ENCODE measurements around the gene SYK.
A peak's percentile ranks its signal among the peaks of the same experiment; 100 is the strongest.
"Not testable (repeated sequence)": the region's sequence is repeated elsewhere in the genome, so short reads cannot be mapped to it uniquely, and the experiment has no call there.

The SYK gene

DNA sequence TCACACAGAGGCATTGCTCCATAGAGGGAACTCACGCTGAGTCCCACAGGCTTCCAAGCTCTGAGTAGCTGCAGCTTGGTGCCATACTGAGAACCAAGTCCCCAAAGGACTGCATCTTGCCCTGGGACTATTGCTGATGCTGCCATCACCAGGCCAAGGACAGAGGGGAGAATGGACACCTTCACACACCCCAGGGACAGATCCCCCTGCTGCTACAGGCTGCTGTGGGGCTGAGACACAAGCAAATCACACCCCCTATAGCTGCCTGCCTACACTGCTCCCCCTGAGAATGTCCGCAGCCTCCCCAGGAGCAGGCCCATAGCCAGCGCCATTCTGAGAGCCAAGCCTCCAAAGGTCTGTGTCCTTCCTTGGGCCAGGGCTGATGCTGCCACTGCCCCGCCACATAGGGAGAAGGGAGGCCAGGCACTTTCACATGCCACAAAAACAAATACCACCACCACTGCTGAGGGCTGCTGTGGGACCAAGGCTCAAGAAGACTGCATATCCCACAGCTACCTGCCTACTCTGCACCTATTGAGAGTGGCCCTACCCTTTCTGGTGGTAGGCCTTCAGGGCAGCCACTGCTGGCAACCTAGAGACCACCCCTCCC, 81.5 kb downstream of the SYK start:
- no peak for DNase-seq

DNA sequence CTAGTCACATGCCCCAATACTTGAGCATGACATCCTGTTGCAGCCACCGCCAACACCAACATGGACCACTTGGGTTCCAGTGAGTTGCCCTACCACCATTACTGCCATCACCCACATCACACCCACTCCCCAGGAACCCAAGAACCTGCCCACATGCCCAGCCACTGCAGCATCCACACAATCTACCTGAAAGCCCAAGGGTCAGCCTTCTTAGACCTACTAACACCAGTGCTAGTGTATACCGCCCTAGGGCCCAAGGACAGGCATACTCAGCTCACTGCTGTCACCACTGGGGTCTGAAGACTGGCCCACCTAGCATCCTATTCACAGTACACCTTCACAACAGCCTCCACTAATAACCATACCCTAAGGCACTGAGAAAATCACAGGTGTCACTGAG, 82.0 kb downstream of the SYK start:
- no peak for DNase-seq

DNA sequence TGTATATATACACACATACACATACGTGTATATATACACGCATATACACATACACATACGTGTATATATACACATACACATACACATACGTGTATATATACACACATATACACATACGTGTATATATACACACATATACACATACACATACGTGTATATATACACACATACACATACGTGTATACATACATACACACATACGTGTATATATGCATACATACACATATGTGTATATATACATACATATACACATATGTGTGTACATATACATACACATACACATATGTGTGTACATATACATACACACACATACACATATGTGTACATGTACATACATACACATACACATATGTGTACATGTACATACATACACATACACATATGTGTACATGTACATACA, 82.6 kb downstream of the SYK start:
- no peak for DNase-seq

DNA sequence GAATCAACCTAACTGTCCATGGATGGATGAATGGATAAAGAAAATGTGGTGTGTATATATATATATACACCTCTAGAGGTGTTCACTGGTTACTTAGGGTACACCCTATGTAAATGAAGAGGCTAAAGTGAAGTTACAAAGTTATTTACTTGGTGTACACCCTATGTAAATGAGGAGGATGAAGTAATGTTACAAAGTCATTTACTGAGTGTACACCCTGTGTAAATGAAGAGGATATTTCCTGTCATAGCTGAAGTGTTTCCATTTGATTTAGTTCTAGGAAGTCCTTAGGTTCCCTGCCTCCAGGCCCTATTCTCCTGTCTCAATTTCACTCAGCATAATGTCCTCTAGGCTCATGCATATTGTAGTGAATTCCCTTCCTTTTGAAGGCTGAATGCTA, 85.2 kb downstream of the SYK start:
- not testable (repeated sequence) for DNase-seq

DNA sequence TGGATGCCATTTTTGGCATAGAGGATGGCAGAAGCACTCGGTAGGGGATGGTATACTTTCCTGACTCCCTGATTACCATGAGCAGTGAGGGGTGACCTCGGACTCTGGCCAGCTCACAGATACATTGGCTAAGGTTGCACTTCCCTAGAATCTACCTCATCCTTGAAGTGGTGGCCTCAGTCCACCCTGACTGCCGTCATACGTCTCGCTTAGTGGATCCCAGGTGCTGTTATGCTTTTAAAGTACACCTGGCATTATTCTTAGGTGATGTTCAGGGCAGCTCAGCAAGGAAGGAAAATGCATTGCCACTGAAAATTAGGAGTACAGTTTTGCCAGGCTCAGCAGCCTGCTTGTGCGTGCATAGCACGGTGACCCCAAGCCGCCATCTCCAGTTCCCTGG, 87.3 kb downstream of the SYK start:
- DNase-seq: no peak

DNA sequence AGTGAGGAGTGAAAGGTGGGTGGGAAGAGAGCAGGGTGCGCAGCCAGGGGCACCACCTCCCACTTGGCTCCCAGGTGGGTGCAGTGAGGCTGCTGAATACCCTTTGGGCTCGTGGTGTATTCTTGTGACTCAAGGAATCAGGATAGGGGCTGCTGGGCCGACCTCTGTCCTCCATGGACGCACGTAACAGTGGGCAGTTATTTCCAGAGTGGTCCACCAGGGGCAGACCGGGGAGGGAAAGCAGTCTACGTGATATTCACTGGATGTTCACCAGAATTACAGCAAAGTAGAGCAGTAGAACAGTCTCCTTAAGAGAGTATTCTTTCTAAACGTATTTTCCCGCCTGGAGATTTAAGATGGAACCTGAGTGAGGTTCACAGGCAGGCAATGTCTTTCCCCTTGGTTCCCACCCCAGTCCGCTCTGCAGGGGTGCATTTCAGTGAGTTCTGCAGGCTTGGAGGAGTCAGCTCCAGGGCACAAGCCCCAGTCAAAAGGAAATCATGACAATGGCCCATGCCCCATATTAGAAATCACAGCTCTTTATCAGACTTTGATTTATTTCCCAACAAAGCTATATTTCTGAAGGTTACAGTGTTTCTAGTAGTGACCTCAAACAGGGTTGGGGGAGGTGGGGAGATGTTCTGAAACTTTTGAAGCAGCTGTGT, 88.7 kb downstream of the SYK start:
- no peak for DNase-seq

DNA sequence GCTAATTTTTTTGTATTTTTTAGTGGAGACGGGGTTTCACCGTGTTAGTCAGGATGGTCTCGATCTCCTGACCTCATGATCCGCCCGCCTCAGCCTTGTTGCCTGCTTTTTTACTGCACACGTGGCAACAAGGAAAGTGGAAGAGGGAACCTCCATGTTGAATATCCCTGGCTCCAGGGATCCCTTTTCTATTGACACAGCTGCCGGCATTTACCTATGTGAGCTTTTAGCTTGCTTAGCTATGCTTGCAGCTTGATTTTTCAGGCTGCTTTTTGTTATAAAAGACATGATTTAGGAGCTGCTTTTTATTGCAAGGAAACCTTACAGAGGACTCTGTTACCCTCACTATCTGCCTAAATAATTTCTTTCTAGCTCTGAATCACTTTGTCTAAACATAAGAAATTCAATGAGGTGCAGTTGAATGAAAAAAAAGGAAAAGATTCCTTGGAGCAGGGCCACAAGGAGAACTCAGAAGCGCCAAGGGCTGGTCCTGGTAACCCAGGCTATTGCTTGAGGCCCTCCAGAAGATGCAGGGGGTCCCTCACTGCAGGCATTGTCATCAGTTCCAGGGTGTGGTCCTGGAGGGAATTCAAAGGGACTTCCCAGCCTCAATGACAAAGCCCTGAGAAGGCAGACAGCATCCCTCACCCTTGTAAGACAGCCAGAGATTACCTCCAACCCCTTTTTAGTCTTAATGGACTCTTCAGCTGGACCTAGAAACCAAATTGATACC, 89.9 kb downstream of the SYK start:
- DNase-seq: no peak

DNA sequence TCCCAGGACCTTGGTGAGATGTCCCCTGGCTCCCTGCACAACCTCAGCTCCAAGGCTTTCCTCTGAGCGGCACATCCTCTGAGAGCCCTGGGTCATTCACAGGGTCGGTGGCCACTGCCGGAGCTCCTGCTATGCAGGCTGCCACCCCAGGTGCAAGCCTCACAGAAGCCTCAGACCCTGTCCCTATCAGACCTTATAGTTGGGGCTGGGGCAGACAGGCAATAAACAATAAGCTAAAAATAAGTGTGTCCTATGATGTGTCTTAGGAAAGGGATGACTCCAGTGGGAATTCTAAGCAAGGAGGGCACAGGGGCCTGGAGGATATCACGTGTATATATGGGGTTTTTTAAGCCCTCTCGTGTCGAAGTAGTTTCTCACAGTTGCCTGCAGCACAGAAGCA, 91.3 kb downstream of the SYK start:
- no peak for DNase-seq

DNA sequence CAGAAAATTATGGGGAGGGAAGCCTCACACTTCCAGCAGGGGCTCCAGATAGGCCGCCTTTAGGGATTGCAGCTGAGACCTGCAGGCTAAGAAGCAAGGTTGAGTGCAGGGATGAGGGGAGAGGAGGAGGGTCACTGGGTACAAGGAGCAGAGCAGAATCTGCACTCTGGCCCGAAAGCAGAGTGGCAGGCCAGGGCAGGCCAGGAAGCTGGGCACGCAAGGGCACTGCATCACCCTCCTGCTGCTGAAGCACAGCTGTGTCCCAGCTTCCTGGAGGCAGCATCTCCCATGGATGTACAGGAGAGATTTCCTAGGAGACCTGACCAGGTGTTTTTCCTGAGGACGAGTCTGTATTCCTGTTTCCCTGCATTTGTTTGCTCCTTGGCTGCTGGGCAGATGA, 92.1 kb downstream of the SYK start:
- no peak for DNase-seq

DNA sequence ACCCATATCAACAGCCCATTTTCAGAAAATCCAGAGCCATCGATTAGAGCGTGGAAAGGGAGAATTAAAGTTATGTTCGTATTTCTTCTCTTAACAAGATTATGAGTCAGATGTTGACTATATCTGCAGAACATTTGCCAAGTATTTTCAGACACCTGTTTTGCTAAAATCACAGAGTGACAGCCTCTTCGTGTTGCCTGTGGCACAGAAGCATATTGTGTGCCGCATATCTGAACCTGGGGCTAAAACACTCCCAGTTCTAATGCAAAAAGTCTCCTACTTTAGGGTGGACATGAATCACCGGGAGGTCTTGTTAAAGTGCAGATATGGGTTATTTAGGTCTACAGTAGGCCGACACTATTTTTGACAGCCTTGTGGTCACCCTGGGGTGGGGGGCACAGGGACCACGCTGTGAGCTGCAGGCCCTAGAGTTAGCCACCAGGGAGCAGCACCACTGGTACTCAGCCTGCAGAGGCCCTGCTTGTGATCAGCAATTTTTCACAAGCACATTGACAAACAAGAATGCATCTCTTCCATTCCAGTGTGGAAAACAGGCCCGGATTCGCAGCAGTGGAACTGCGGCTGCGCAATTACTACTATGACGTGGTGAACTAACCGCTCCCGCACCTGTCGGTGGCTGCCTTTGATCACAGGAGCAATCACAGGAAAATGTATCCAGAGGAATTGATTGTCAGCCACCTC, 93.5 kb downstream of the SYK start:
- DNase-seq: no peak

DNA sequence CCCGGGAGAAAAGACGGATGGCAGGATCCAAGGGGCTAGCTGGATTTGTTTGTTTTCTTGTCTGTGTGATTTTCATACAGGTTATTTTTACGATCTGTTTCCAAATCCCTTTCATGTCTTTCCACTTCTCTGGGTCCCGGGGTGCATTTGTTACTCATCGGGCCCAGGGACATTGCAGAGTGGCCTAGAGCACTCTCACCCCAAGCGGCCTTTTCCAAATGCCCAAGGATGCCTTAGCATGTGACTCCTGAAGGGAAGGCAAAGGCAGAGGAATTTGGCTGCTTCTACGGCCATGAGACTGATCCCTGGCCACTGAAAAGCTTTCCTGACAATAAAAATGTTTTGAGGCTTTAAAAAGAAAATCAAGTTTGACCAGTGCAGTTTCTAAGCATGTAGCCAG, 94.2 kb downstream of the SYK start:
- DNase-seq: no peak

DNA sequence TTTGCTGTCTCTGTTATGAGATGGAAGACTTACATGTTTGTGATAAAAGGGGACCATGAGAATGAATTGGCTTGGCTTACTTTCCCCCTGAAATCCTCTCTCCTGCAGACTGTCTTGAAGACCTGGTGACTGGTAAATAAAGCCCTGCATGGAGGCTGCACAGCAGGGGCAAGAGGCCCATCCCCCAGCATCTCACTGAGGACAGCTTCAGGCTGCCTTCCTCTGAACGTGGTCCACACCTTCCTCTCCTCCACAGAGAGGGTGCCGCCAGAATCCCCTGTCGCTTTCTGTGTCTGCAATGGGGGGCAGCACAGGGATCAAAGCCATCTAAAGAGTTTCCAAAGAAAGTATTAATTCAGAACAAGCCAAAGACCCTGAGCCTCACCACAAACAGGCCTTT, 94.6 kb downstream of the SYK start:
- DNase-seq: no peak

DNA sequence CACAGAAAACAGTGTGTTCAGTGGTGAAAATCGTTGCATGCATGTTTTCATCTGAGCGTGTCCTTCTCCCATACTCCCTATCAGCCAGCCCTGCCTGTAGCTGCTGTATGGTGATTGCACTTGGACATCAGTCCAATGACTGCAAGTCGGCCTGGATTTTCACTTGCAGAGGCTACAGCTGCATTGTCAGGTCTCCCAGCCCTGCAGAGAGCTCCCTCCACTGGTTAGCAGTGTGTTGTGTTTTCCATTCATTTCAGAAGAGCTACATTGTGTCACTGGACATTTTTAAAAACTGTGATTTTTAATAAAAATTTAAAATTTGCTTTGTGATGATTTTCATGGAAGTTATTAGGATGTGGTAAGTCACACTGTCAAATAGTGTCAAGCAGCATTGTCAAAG, 96.6 kb downstream of the SYK start:
- no peak for DNase-seq

DNA sequence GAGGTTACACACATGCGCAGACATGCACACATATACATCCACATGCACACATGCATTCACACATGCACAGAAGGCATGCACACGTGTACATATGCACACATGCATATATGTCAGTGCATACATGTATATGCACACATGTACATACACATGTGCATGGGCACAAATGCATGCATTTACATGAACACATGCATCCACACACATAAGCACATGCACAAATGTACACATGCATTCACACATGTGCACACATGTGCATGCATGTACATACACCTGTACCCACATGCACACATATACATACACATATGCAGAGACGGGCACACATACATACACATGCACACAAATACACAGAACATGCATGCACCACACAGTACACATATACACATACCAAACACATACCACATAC, 97.7 kb downstream of the SYK start:
- DNase-seq: no peak

DNA sequence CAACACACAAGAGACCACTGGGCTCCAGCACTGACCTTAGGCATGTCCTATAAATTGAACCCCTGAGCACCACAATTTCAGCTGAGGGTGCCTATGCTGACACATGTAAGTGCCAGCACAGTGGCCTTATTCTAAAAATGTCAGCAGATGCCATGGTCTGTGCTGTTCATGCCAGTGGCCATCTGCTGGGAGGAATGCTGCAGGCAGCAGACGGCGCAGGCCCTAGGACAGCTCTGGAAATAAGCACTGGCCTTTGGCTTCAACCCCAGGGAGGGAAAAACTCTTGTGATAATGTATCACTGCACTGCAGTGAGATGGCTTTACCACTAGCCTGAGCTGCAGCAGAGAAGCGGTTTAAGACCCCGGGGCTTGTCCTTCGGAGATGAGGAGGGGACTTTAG, 98.5 kb downstream of the SYK start:
- DNase-seq: no peak

DNA sequence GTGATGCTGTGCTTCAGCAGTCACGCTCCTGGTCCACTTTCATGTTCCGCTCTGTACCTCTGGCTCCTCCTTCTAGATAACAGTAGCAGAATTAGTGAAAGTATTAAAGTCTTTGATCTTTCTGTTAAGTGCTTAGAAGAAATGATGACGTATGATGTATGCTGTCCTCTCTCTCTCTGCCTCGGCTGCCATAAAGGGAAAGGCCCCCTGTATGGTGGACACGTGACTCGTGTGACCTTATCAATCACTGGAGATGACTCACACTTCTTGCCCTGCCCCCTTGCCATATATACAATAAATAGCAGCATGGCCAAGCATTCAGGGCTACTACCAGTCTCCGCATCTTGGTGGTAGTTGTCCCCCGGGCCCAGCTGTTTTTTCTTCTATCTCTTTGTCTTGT, 100.3 kb downstream of the SYK start:
- DNase-seq: no peak

DNA sequence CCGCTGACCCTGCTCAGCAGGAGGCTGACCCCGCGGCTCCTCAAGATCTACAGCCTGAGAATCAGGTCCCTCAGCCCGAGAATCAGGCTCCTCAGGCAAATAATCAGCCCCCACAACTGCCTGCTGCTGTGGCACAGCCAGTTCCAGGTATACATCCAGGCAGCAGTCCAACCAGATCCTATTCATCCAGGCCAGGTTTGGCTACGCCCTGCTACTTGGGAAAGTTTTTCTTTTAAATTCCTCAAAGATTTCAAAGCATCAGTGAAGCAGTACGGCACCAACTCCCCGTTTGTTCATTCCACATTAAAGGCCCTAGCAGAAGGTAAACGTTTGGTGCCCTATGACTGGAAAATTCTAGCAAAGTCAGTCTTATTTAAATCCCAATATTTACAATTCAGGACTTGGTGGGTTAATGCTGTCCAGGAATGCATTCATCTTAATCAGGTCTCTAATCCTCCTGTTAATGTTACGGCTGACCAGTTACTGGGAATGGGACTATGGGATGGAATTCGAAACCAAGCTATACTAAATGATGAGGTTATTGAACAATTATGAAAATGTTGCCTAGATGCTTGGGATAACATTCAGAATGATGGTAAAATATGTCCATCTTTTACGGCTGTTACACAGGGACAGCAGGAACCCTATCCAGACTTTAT, 102.3 kb downstream of the SYK start:
- DNase-seq: peak; percentile 87

DNA sequence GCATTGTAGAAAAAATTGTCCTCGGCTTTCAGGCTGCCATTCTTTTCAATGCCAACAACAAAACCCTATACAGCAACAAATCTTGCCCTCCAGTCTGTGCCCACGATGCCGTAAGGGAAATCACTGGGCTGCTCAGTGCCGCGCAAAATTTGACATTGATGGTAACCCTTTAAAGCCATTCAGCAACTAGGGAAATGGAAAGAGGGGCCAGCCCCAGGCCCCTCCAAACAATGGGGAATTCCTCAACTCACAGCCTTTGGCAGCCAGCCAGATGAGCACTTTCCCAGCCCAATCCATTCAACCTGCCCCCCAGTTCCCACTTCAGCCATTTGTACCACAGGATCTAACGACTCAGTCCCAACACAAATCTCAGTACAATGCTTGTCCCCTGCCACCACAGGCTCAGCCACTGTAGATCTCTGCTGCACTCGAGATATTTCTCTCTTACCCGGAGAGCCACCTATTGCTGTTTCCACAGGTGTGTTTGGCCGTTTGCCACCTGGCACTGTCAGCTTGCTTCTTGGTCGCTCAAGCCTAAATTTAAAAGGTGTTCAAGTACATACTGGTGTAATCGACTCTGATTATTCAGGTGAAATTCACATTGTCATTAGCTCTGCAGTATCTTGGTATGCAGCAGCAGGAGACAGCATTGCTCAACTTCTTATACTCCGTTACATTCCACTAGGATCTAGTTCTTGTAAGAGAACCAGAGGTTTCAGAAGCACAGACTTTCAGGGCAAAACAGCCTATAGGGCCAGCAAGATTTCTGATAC, 103.3 kb downstream of the SYK start:
- peak; percentile 42 for DNase-seq

DNA sequence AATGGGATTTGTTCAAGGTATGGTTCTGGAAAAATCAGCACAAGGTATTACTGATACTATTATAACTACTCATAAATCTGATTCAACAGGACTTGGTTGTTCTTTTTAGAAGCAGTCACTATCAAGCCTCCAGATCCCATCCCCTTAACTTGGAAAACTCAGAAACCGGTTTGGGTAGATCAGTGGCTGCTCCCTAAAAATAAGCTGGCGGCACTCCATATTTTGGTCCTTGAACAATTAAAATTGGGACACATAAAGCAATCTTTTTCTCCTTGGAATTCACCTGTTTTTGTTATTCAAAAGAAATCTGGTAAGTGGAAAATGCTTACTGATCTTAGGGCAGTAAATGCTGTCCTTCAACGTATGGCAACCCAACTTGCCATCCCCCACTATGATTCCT, 104.2 kb downstream of the SYK start:
- DNase-seq: no peak

DNA sequence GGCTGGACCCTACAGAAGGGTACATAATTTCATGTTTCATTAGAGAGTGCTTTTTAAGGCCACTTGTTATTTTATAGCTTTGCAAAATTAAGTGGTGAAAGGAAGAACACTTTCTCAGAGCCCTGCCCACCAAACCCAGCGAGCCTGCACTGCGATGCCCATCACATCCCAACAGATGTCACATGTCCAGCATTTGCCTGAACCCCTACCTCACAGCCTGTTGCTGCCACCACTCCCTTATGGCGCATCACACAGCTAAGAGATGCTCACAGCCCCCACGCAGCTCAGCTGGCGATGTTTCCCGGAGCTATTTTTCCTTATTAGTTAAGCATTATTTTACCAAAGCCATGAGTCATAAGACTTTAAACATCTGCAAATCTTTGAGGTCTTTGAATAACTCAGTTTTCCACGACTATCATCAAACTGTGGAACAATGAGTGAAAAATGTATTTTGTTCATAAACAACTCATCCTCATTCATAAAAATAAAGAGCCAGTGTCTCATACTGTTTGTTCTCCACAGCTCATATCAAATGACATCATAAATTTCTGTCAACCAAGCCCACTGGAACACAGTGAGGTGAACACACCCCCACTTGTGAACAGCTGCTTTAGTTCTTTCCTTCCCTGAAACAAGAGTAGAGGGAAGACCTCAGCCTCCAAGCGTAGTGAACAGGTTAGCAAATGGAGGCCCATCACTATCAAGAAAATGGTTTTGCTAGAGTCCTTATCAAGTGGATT, 104.9 kb downstream of the SYK start:
- no peak for DNase-seq

DNA sequence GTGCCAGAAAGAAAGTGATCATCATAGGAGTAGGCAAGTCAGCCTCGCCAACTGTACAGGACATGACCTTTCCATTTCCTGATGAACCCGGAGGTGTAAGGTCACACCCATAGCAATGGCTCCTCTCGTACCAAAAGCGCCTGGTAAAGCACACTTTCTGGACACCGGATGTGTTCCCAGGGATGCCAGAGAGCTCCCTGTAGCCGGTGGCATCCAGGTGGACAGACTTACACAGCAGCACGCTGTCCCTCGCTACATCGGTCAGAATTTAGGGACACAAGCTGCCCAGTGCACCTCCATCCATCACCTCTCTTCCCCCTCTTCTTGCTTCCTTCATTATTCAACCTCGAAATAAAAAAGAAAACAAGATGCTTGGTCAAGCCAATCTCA, 105.4 kb downstream of the SYK start:
- DNase-seq: no peak

DNA sequence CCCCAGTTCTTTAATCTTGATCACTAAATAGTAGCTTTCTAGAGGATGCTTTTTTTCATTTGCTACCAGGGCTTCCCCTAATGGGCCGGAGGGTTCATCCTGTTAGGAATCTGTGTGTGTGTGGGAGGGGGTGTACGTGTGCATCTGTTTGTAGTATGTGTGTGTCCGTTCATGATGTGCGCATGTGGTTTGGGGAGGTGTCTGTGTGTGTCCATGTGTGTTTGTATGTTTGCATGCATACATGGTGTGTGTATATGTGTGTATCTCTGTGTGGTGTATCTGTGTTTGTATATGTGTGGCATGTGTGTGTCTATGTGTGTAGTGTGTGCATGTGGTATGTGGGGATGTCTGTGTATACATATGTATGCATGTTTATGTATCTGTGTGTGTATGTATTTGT, 106.2 kb downstream of the SYK start:
- no peak for DNase-seq

All from kidney glomerular epithelial cell (primary cell).